SW 1271 (cell line): Measurements from ENCODE around the gene AKAP9.
"Not testable (repeated sequence)": the region's sequence is repeated elsewhere in the genome, so short reads cannot be mapped to it uniquely, and the experiment has no call there.

ENCODE experiments used
- DNase-seq, 2 experiments: peaks; one replicate each; lab custom pipeline; 2025; lab: John Stamatoyannopoulos, UW

Gene AKAP9

DNA sequence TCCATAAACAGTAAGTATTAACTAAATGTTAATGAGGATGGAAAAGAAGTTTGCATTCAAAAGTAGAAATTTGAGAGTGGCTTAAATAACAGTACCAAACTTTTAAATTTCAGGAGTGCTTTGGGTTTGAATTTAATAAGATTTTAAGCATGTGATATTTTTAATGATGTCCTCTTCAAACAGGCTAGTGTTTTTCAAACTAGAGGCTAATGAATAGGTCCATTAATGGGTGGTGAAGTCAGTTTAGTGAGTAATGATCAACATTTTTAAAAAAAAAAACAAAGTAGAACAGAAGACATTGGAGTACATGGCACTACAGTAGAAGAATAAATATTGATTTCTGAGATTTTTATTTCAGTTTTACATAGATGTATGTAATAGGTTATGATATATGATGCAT, 72.9 kb downstream of the AKAP9 start:
- DNase-seq = no peak

DNA sequence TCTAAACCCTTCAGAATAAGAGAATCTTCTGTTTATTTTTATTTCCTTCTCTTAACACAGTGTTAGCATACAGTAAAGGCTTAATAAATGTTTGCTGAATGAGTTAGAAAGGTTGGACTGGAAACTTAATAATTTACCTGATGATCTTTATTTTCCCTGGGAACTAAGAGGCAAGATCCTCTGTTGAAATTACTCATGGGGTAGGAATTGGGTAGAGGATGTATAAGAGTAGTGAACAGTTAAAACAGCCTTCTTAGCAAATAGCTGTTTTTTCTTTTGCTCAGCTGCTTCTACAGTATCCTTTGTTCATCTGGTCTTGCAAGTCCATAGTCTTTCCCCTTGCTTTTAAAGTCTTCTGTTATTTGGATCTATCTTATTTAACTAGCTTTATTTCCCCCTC, 80.0 kb downstream of the AKAP9 start:
- DNase-seq = no peak

DNA sequence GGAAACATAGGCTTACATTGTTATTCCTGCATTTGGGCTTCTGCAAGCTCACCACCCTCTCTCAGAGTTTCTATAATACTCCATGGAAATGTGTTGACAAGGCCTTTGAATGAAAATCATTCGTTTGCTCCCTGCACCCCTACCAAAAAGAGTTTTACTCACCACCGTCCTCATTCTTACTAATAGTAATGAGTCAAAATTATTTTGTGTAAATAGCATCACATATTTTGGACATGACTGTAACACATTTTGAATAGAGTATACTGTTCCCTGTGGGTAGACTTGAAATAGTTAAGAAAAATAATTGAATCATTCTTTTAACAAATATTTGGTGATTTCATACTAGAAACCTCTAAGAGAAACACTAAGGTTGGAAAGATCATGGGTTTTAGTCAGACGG, 84.6 kb downstream of the AKAP9 start:
- no peak for DNase-seq

DNA sequence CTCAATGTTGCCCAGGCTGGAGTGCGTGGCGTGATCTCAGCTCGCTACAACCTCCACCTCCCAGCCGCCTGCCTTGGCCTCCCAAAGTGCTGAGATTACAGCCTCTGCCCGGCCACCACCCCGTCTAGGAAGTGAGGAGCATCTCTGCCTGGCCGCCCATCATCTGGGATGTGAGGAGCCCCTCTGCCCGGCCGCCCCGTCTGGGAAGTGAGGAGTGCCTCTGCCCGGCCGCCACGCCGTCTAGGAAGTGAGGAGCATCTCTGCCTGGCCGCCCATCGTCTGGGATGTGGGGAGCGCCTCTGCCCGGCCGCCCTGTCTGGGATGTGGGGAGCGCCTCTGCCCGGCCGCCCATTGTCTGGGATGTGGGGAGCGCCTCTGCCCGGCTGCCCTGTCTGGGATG, 86.0 kb downstream of the AKAP9 start:
- not testable (repeated sequence) for DNase-seq

DNA sequence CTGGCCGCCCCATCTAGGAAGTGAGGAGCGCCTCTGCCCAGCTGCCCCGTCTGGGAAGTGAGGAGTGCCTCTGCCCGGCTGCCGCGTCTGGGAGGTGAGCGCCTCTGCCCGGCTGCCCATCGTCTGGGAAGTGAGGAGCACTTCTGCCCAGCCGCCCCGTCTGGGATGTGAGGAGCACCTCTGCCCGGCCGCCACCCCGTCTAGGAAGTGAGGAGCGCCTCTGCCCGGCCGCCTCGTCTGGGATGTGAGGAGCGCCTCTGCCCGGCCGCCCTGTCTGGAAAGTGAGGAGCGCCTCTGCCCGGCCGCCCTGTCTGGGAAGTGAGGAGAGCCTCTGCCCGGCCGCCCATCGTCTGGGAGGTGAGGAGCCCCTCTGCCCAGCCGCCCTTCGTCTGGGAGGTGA, 86.5 kb downstream of the AKAP9 start:
- DNase-seq = not testable (repeated sequence)

DNA sequence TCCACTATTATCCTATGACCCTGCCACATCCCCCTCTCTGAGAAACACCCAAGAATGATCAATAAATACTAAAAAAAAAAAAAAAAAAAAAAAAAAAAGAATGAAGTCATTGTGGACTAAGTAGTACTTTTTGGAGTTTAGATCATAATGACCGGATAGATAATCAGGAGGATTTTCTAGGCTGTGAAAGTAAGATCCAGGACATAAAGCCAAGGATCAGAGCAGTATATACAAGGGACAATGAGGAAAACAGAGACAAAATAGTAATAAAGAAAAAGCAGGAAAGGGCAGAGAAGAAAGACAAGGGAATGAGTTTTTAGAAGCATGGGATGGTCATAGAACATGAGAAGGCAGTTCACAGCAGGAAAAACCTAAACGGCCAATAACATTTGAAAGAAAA, 87.6 kb downstream of the AKAP9 start:
- DNase-seq = no peak

DNA sequence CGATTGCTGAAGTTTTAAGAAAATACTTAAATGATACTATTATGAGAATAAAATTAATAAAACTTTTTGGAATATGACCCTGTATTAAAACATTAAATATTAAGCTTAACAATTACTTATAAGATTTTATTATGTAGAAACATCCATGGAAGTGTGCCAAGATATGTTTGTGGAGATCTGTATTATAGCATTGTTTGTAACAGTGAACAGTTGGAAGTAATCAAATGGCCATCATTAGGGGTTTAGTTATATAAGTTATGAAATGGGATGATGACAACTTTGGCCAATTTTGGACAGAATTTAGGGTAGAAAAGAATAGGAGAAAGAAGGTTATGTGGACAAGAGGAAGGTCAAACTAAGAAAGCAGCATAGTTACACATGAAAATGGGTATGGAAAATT, 88.0 kb downstream of the AKAP9 start:
- no peak for DNase-seq

DNA sequence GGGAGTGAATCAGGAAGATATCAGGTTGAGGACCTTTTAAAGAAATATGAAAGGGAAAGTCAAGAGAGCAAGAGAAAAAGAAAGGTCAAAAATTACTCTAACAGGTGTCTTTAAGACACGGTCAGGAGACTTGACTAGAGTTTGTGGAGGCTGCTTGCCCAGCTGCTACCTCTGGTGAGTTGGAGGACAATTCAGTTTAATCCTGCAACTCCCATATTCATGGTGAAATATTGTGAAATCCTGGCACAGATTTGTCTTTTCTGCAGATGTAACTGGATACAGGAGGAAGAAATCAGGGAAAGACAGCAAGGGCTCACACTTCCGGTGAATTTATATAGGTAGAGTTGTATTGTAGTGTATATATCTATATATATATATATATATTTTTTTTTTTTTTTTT, 93.5 kb downstream of the AKAP9 start:
- no peak for DNase-seq

DNA sequence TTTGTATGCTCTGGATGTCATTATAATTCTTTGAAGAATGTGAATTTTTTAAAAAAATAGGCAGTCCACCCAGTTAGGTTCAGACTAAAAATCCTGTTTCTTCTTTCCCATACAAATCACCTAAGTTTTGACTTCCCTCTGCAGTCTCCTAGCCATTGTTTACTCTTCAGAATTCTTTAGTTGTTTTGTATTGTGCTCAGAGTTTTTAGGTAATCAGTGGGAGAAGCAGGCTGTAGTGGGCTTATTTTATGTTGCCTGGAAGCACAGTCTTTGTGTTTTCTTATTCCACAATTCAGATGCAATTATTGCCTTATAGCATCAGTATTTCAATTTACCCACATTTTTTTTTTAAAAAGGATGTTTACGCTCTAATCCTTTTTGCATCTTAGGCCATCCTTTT, 94.9 kb downstream of the AKAP9 start:
- DNase-seq = no peak

DNA sequence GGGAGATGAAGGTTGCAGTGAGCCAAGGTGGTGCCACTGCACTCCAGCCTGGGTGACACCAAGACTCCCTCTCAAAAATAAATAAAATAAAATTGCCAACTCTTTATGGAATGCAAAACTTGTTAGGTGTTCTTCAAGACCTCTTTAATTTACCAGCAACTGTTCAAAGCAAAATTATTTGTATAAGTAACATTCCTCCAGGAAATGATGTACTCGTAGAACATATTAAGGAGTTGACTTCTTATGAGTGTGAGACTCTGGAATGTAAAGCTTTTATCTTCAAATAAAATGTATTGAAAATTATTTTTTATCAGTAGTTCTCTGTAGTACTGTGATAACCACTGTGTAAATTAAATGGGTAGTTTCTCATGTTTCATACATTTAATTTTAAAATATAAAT, 99.2 kb downstream of the AKAP9 start:
- no peak for DNase-seq

DNA sequence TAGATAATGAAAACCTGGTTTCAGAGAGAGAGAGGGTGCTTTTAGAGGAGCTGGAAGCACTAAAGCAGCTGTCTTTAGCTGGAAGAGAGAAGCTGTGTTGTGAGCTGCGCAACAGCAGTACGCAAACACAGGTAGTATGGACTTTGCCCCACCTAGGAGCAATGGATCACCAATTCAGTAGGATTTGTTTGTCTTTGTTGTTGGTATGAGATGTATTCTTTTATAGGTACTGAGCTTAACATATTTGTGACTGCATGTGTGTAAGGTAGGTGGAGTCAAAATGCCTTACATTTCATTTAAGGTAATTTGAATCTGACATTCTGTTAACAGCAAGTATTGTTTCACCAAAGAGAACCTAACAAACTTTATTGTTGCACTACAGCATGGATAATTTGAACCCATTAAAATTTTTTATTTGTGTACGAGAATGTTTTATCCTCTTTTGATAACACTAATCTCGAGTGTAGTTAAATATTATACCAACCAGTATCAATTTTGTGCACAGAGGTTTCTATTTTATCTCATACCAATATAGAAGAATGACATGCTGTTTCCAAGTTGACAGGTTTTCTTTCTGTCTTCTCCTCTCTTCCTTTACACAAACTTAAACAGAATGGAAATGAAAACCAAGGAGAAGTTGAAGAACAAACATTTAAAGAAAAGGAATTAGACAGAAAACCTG, 101.5 kb downstream of the AKAP9 start:
- DNase-seq = no peak

DNA sequence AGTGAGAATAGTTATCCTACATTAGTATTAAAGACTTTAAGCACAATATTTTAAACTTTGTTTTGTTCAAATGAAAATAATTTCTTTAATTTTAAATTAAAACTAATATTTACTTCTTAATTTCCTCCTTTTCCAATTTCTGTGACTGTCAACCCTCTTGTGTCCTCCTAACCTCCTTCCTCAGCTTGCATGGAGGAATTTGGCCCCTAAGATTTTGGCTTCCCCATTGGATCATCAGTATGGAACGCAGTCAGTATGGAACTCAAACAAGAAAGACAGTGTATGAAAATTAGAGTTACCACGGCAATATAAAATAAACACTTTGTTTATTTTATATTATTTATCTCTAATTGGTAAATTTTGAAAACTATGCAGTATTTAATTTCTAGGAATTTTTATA, 102.4 kb downstream of the AKAP9 start:
- no peak for DNase-seq

DNA sequence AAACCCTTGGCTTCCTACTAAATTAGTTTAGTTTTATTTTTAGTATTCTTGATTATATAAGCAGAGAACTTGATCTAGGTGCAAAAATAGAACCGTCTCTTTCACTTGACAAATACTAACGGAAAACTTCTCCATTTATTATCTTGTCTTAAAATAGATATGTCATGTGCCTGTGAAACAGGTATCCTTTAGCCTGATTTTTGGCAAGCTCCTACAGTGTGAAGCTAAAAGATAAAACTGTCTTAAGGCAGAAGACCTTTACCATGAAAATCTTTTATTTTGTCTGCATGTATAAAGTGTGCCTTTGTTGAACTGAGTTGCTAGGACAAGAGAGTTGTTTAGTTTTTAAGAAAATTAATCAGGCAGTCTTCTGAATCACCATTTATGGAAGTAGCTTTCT, 103.0 kb downstream of the AKAP9 start:
- no peak for DNase-seq

DNA sequence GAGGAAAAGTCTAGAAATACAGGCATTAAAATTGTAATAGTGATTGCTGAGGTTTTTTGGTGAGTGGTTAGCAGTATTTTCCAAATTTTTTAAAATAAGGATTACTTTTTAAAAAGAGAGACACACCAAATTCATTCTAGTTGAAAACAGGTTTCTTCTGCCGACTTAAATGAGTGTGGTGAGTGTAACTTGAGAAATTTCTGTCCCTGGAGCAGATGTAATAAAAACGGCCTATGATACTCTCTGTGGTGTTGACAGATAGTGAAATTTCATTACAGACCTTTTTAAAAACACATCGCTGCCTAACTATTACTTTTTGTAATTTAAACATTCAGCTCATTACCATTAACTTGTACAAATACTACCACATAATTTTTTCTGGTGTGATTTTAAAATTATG, 103.5 kb downstream of the AKAP9 start:
- DNase-seq = no peak

DNA sequence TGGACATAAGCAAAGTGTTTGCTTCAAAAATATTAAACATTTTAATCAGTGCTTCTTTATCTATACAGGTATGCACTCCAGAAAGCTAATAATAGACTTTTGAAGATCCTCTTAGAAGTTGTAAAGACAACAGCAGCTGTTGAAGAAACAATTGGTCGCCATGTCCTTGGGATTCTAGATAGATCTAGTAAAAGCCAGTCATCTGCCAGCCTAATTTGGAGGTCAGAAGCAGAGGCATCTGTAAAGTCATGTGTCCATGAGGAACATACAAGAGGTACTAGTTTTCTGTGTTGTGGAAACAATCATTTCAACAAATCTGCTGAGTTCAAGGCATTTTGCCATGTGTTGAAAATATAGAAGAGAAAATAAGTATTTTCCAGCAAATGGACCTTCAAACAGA, 104.3 kb downstream of the AKAP9 start:
- DNase-seq = no peak

DNA sequence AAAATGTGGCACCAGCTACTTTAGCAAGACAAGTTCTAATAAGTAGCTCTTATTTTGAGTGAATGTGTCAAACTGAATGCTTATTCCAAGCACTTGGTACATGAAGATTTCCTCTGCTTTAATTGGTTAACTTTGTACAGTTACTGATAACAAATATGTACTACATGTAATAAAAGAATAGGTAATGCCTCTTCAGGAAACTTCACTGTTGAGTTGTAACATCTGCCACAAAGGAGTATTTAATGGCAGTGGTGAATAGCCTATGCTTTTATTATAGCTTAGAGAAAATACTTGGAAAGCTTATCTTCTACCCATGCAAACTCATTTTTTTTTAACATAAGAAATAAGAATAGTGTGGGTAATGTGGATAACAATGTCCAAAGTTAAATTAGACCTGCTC, 111.0 kb downstream of the AKAP9 start:
- no peak for DNase-seq

DNA sequence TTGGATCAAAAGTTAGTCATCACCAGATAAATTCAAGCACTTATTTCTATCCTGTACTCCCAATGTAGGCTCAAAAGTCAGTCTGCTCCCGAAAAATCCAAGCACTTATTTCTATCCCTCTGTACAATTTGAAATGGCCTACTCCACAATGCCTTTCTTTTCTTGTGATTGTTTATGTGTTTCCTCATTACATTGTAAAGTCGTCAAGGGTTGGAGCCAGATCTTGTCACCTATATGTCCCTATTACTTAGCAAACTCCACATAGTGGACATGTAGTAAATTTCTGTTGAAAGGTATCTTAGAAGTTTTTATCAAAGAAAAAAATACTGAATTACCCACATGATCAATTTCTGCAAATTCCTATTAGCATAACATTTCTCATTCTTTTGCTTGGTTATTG, 111.5 kb downstream of the AKAP9 start:
- DNase-seq = no peak

DNA sequence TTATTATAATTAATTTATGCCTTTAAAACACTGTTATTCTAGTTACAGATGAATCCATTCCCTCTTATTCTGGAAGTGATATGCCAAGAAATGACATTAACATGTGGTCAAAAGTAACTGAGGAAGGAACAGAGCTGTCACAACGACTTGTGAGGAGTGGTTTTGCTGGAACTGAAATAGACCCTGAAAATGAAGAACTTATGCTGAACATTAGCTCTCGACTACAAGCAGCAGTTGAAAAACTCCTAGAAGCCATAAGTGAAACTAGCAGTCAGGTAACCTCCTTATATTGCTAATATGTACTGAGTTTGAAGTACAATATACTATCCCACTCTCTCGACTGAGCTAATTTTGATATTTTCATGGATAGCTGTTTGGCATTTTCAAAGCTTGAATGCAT, 112.0 kb downstream of the AKAP9 start:
- DNase-seq = no peak

DNA sequence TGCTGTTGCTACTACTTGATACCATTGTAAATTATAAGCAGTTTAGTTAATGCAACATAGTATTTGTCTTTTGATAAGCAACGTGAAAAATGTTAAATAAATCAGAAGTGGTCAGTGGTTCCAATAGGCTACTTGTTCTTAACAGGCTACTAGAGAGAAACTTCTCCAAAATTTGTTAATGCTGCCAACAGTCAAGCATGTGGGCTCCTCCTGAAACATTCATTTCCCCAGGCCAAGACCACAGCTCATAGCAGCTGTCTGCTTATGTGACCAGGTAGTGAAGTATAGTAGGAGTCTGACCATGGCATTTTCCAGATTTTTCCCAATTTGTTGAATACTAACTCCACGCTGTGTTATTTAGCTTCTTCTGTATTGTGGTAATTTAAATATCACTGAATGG, 112.7 kb downstream of the AKAP9 start:
- DNase-seq = no peak

DNA sequence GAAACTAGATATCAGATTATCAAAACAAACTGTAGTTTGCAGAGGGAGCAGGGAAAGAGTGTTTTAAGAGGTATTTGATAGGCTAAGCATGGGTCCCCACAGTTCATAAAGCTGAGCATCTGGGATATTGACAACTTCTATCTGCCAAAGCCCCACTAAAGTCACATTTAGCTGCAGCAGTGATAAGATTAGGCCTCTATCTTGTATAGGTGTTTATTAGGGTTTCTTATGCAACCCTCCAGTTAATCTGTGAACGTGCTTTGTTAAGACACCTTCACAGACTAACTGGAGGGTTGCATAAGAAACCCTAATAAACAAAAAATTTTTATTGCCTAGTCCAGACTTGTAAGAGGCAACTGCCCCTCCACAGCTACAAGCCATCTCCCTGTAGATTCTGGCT, 115.6 kb downstream of the AKAP9 start:
- no peak for DNase-seq

DNA sequence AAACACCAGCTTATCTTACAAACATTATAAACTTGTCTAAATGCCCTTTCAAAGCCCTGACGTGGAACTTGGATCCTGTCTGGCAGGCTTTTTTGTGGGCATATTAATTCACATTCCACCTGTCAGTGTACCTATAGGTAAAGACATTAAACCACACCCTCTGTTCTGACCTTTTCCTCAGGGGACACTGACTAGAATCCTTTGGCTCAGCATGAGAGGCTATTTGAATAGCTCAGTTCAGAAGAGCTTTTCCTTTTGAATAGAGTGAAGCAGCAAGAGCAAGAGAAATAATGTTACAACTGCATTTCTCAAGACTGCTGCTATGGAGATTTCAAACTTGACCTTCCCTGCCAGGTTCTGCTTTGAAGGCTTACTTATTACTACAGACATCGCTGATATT, 116.7 kb downstream of the AKAP9 start:
- no peak for DNase-seq

DNA sequence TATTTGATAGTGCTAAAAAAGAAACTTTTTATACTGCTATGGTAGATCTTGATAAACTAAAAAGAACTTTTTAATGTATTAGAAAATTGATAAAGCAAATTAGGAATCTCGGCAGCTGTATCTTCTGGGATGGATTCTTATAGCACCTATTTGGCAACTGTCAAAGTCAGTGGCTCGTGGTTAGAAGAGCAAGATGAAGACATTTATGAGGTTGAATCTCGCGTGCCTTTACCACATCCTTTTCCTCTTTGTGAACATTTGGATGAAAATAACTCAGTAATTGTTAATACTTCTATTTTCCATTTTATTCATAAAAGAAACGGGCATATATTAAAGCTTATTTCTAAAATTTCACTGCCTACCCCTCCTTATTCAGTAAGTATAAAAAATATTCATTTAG, 117.4 kb downstream of the AKAP9 start:
- no peak for DNase-seq

DNA sequence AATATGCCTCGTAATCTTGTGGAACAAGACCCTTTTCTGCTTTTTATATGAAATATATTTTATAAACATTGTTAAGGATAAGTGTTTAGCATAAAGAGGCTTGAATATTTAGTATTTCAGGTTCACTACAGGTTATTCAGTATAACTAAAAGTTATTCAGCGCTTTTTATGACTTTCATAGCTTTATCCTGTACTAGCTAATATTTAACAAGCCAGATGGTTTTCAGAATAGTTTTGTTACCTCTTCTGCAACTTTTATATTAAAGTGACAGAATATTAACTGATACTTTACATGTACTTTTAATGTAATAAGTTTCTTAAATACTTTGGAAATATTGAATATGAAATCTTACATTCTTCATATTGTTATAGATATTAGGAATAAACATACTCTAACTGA, 118.2 kb downstream of the AKAP9 start:
- no peak for DNase-seq

DNA sequence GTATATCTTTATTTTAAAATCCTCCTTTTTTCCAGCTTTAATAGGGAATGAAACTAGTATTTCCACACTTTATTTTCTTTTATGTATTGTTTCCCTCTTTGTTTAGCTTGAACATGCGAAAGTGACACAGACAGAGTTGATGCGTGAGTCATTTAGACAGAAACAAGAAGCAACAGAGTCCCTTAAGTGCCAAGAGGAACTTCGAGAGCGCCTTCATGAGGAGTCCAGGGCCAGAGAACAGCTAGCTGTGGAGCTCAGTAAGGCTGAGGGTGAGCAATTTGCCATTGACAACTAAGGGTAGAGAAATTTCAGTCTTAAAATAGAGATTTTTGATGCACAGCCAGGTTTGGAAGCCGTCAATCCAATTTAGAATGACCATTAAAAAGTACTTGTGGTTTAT, 120.5 kb downstream of the AKAP9 start:
- DNase-seq = no peak
